ENCODE data around the gene DLX1. TPM values are rescaled to one million over a fixed set of nuclear protein-coding genes. Genes with fewer than 3 reads are reported as not detected.

DLX1 gene
- total and polyA plus RNA-seq, 2 donors (not counting 1 experiment from before 2014, with no cell fraction given) = 0.09 TPM; not detected in 1

- no peak for DNase-seq (ENCODE audit: low read depth in 2 of 2)
Measured at GRCh38 chr2:172079838-172080640, 5.3 kb upstream of the DLX1 start.

GRCh38 chr2:172080641-172081220, 4.6 kb upstream of the DLX1 start:
- H3K9me3 ChIP-seq (ENCODE audit: control insufficient read depth, insufficient read depth, low read depth, low read length) = no peaks in the 10 kb centered on the region
- no peak overlapping the region for H3K4me2 ChIP-seq (ENCODE audit: extremely low read depth, insufficient read depth, low read length)
- peaks cover 40% of the 10 kb centered on the region for H3K27me3 ChIP-seq (ENCODE audit: control insufficient read depth, insufficient read depth, low read length)
- no peak for DNase-seq (ENCODE audit: low read depth in 2 of 2)
- H3K4me1 ChIP-seq (ENCODE audit: control insufficient read depth, extremely low read depth, insufficient read depth, low read length) = peaks cover 4% of the 10 kb centered on the region
- TF ChIP-seq EZH2 (IDR thresholded peaks at IDR 0.05; ENCODE audit: low read length, missing control alignments) (no peak), CTCF (conservative IDR thresholded peaks at IDR 0.05 in 1 of 2, IDR thresholded peaks at IDR 0.05 in 1 of 2; ENCODE audit: low read depth in 1 of 2, low read length in 2 of 2) (no peak)
- H3K36me3 ChIP-seq (ENCODE audit: control insufficient read depth, insufficient read depth, low read length) = no peaks in the 10 kb centered on the region
- H2AFZ ChIP-seq (ENCODE audit: low read length) = no peak overlapping the region
- H4K20me1 ChIP-seq (ENCODE audit: control insufficient read depth, extremely low read depth, insufficient read depth, low read length) = no peaks in the 10 kb centered on the region
- H3K4me3 ChIP-seq (replicated peaks in 1 of 4; ENCODE audit: control extremely low read depth in 1 of 4, insufficient read depth in 1 of 4, low read depth in 3 of 4, low read length in 4 of 4) = no peak overlapping the region
- no peak overlapping the region for H3K27ac ChIP-seq (ENCODE audit: insufficient read depth, low read length)
- H3K9ac ChIP-seq (ENCODE audit: insufficient read depth, low read length) = no peak overlapping the region
- no peaks in the 10 kb centered on the region for H3K79me2 ChIP-seq (ENCODE audit: control insufficient read depth, insufficient read depth, low read length)

More at GRCh38 chr2:172079838-172080640, 5.3 kb upstream of the DLX1 start:
- Histone ChIP-seq H3K36me3 (ENCODE audit: control insufficient read depth, insufficient read depth, low read length) (no peaks in the 10 kb centered on the region), H3K27me3 (ENCODE audit: control insufficient read depth, insufficient read depth, low read length) (peaks cover 39% of the 10 kb centered on the region), H3K27ac (ENCODE audit: insufficient read depth, low read length) (no peak overlapping the region), H3K79me2 (ENCODE audit: control insufficient read depth, insufficient read depth, low read length) (no peaks in the 10 kb centered on the region), H3K4me3 (replicated peaks in 1 of 4; ENCODE audit: control extremely low read depth in 1 of 4, insufficient read depth in 1 of 4, low read depth in 3 of 4, low read length in 4 of 4) (no peak overlapping the region), H3K4me2 (ENCODE audit: extremely low read depth, insufficient read depth, low read length) (no peak overlapping the region), H3K9me3 (ENCODE audit: control insufficient read depth, insufficient read depth, low read depth, low read length) (no peaks in the 10 kb centered on the region), H3K4me1 (ENCODE audit: control insufficient read depth, extremely low read depth, insufficient read depth, low read length) (peaks cover 3% of the 10 kb centered on the region), H3K9ac (ENCODE audit: insufficient read depth, low read length) (no peak overlapping the region), H2AFZ (ENCODE audit: low read length) (no peak overlapping the region), H4K20me1 (ENCODE audit: control insufficient read depth, extremely low read depth, insufficient read depth, low read length) (no peaks in the 10 kb centered on the region)
- TF ChIP-seq CTCF (conservative IDR thresholded peaks at IDR 0.05 in 1 of 2, IDR thresholded peaks at IDR 0.05 in 1 of 2; ENCODE audit: low read depth in 1 of 2, low read length in 2 of 2) = no peak
- TF ChIP-seq EZH2 (IDR thresholded peaks at IDR 0.05; ENCODE audit: low read length, missing control alignments) = no peak

GRCh38 chr2:172081221-172082022, 3.9 kb upstream of the DLX1 start:
- Histone ChIP-seq H3K27me3 (ENCODE audit: control insufficient read depth, insufficient read depth, low read length) (peaks cover 46% of the 10 kb centered on the region), H3K27ac (ENCODE audit: insufficient read depth, low read length) (no peak overlapping the region), H3K9ac (ENCODE audit: insufficient read depth, low read length) (no peak overlapping the region), H3K36me3 (ENCODE audit: control insufficient read depth, insufficient read depth, low read length) (no peaks in the 10 kb centered on the region), H3K9me3 (ENCODE audit: control insufficient read depth, insufficient read depth, low read depth, low read length) (no peaks in the 10 kb centered on the region), H3K4me2 (ENCODE audit: extremely low read depth, insufficient read depth, low read length) (no peak overlapping the region), H3K4me3 (replicated peaks in 1 of 4; ENCODE audit: control extremely low read depth in 1 of 4, insufficient read depth in 1 of 4, low read depth in 3 of 4, low read length in 4 of 4) (no peak overlapping the region), H4K20me1 (ENCODE audit: control insufficient read depth, extremely low read depth, insufficient read depth, low read length) (no peaks in the 10 kb centered on the region), H3K4me1 (ENCODE audit: control insufficient read depth, extremely low read depth, insufficient read depth, low read length) (peaks cover 5% of the 10 kb centered on the region), H2AFZ (ENCODE audit: low read length) (no peak overlapping the region), H3K79me2 (ENCODE audit: control insufficient read depth, insufficient read depth, low read length) (no peaks in the 10 kb centered on the region)
- TF ChIP-seq CTCF (conservative IDR thresholded peaks at IDR 0.05 in 1 of 2, IDR thresholded peaks at IDR 0.05 in 1 of 2; ENCODE audit: low read depth in 1 of 2, low read length in 2 of 2) = no peak
- TF ChIP-seq EZH2 (IDR thresholded peaks at IDR 0.05; ENCODE audit: low read length, missing control alignments) = peak; percentile 87
- no peak for DNase-seq (ENCODE audit: low read depth in 2 of 2)

Data from fibroblast of lung (primary cell).